Endothelial cell of umbilical vein (primary cell): ENCODE measurements around the gene ABLIM1. TPM values are rescaled to one million over a fixed set of nuclear protein-coding genes. Genes with fewer than 3 reads are reported as not detected.

Source experiments
- BruUV-seq: library from RNA; stranded (reverse); fragments of 400-500 nt; replicated peaks from 2 replicates; lab custom pipeline; 2021; lab: Mats Ljungman, UMichigan
- CTCF ChIA-PET: fragments of 300-600, 350-600 bp; sonication (Branson Sonifier 250); formaldehyde crosslinking; loops from one replicate; lab custom pipeline; 2021; ENCODE audit warnings: antibody characterized with exemption, inconsistent platforms; lab: Charles Lee
- POLR2A ChIA-PET: fragments of 300-600, 350-600 bp; sonication (Branson Sonifier 250); formaldehyde crosslinking; loops from one replicate; lab custom pipeline; 2021; ENCODE audit warnings: antibody characterized with exemption, inconsistent platforms; lab: Charles Lee
- DNase-seq: peaks from one replicate; pipeline ENCODE4 v3.0.0-alpha.2; 2011; ENCODE audit warnings: low read depth, low spot score
- FAIRE-seq: peaks from 2 replicates; lab custom pipeline; 2011; peaks lifted over from hg19 to GRCh38; lab: Jason Lieb, UNC
- H2AFZ ChIP-seq: 2 replicates; pipeline ENCODE4 v1.6.0; 2012; ENCODE audit warnings: low read depth, low read length, control low read depth, inconsistent platforms
- H3K27ac ChIP-seq: 2 replicates; pipeline ENCODE4 v1.5.1; 2011; ENCODE audit warnings: low read depth, mild to moderate bottlenecking, control low read depth, low read length, moderate library complexity; ENCODE audit not compliant: insufficient read depth
- H3K27me3 ChIP-seq, 2 experiments: 2 replicates each; pipeline versions ENCODE4 v1.6.0 to v1.6.1; 2011; ENCODE audit warnings: low read length in 2 of 2, mixed read lengths in 1 of 2; ENCODE audit not compliant: control insufficient read depth in 2 of 2, insufficient read depth in 2 of 2
- H3K36me3 ChIP-seq, 2 experiments: 2 replicates in 1 of 2; 3 replicates in 1 of 2; pipeline ENCODE4 v1.5.1; 2011; ENCODE audit warnings: low read length in 2 of 2, mild to moderate bottlenecking in 1 of 2, moderate library complexity in 1 of 2; ENCODE audit not compliant: control insufficient read depth in 2 of 2, insufficient read depth in 2 of 2; ENCODE audit errors: extremely low read depth in 1 of 2
- H3K4me1 ChIP-seq: 3 replicates; pipeline ENCODE4 v1.5.1; 2011; ENCODE audit warnings: mild to moderate bottlenecking, low read length; ENCODE audit not compliant: control insufficient read depth, insufficient read depth; ENCODE audit errors: extremely low read depth
- H3K4me2 ChIP-seq: 2 replicates; pipeline ENCODE4 v1.6.1; 2011; ENCODE audit warnings: low read length, control low read depth, mixed read lengths; ENCODE audit not compliant: insufficient read depth
- H3K4me3 ChIP-seq, 3 experiments: fragments of 200-600 bp in 1 of 3; sonication (generic), shearing (Covaris generic) in 1 of 3; replicated peaks in 1 of 3; 2 replicates each; pipeline ENCODE4 v1.5.1; 2011 to 2016; ENCODE audit warnings: control low read depth in 3 of 3, low read length in 3 of 3, mild to moderate bottlenecking in 2 of 3, inconsistent platforms in 1 of 3, low read depth in 1 of 3, moderate library complexity in 1 of 3; ENCODE audit not compliant: insufficient read depth in 1 of 3
- H3K79me2 ChIP-seq: 2 replicates; pipeline ENCODE4 v1.6.0; 2012; ENCODE audit warnings: low read length, inconsistent platforms; ENCODE audit not compliant: control insufficient read depth, insufficient read depth
- H3K9ac ChIP-seq: replicated peaks from 2 replicates; pipeline ENCODE3; 2011; ENCODE audit warnings: low read length, control low read depth; ENCODE audit not compliant: insufficient read depth; ENCODE audit errors: extremely low read depth
- H3K9me1 ChIP-seq: replicated peaks from 3 replicates; pipeline ENCODE4 v1.6.0; 2011; ENCODE audit warnings: mild to moderate bottlenecking, low read length; ENCODE audit not compliant: control insufficient read depth, insufficient read depth; ENCODE audit errors: extremely low read depth
- H3K9me3 ChIP-seq: replicated peaks from 2 replicates; pipeline ENCODE4 v1.5.1; 2012; ENCODE audit warnings: low read length, inconsistent platforms; ENCODE audit not compliant: control insufficient read depth, insufficient read depth
- H4K20me1 ChIP-seq: replicated peaks from 2 replicates; pipeline ENCODE3; 2011; ENCODE audit warnings: mild to moderate bottlenecking, low read length; ENCODE audit not compliant: control insufficient read depth, insufficient read depth; ENCODE audit errors: extremely low read depth
- EZH2 ChIP-seq: IDR thresholded peaks from 2 replicates; pipeline ENCODE4 v1.6.1; 2012; ENCODE audit warnings: borderline replicate concordance, low read depth, mild to moderate bottlenecking, moderate library complexity, low read length, inconsistent platforms; ENCODE audit not compliant: severe bottlenecking
- FOS ChIP-seq: IDR thresholded peaks from 2 replicates; pipeline ENCODE4 v1.6.1; 2011; ENCODE audit warnings: mild to moderate bottlenecking, low read length, moderate library complexity, borderline replicate concordance; ENCODE audit not compliant: insufficient read depth
- GATA2 ChIP-seq: IDR thresholded peaks from 2 replicates; pipeline ENCODE4 v1.7.0; 2011; ENCODE audit warnings: low read depth, mild to moderate bottlenecking, moderate library complexity, mixed read lengths, low read length; ENCODE audit not compliant: insufficient read length, insufficient read depth
- JUN ChIP-seq: IDR thresholded peaks from 2 replicates; pipeline ENCODE4 v1.6.1; 2011; ENCODE audit warnings: borderline replicate concordance, low read depth; ENCODE audit not compliant: insufficient read length, insufficient read depth
- MYC ChIP-seq: IDR thresholded peaks from one replicate; pipeline ENCODE4 v1.6.1; 2011; ENCODE audit warnings: mild to moderate bottlenecking, low read depth, low read length
- POLR2A ChIP-seq: IDR thresholded peaks from 2 replicates; pipeline ENCODE4 v1.6.1; 2012; ENCODE audit warnings: low read depth, mild to moderate bottlenecking, control low read depth, low read length
- POLR2AphosphoS5 ChIP-seq: IDR thresholded peaks from 2 replicates; pipeline ENCODE4 v1.6.1; 2012; ENCODE audit warnings: low read depth, mild to moderate bottlenecking, control low read depth, low read length, moderate library complexity; ENCODE audit not compliant: insufficient read depth
- dilution Hi-C: fragments of 300-500 bp; cut with MboI; formaldehyde crosslinking; loops from one replicate; pipeline ENCODE4 v1.15.0; 2019; ENCODE audit warnings: low sequenced_read_pairs; ENCODE audit not compliant: extremely low pct_ligation_motif_present
- intact Hi-C: fragments of 100-400 bp; cut with micrococcal nuclease; formaldehyde crosslinking; loops from one replicate; pipeline ENCODE4 v1.10.0; 2022
- polyA plus RNA-seq, 4 experiments: library from polyadenylated mRNA; depleted of rRNA in 3 of 4; stranded (reverse) in 3 of 4; unstranded in 1 of 4; fragments of >200 nt; gene quantifications; 2 replicates each; pipeline versions ENCODE4 v1.2.1 to v1.2.3, GENCODE V29; 2011 to 2012; ENCODE audit warnings: missing spikeins in 1 of 4
- total RNA-seq: library from RNA; stranded (reverse); gene quantifications from 2 replicates; pipeline ENCODE4 v1.2.3, GENCODE V29; 2021
- TF ChIP-seq, protein P1 (sequence below): IDR thresholded peaks from 2 replicates; pipeline ENCODE4 v1.6.1; 2011; ENCODE audit not compliant: insufficient read depth, insufficient read length
- TF ChIP-seq, protein P2 (sequence below), 2 donors: IDR thresholded peaks; 1 replicate in 1 of 2; 2 replicates in 1 of 2; pipeline ENCODE4 v1.5.1; 2011; ENCODE audit warnings: low read length in 2 of 2, mild to moderate bottlenecking in 2 of 2, moderate library complexity in 2 of 2, control low read depth in 1 of 2, inconsistent platforms in 1 of 2, low read depth in 1 of 2; ENCODE audit not compliant: insufficient read depth in 1 of 2; ENCODE audit errors: extremely low read depth in 1 of 2

The ABLIM1 gene
- total and polyA plus RNA-seq, 2 donors (not counting 3 experiments of a cell fraction or from before 2014, with no cell fraction given): 128 to 235 TPM

DNA sequence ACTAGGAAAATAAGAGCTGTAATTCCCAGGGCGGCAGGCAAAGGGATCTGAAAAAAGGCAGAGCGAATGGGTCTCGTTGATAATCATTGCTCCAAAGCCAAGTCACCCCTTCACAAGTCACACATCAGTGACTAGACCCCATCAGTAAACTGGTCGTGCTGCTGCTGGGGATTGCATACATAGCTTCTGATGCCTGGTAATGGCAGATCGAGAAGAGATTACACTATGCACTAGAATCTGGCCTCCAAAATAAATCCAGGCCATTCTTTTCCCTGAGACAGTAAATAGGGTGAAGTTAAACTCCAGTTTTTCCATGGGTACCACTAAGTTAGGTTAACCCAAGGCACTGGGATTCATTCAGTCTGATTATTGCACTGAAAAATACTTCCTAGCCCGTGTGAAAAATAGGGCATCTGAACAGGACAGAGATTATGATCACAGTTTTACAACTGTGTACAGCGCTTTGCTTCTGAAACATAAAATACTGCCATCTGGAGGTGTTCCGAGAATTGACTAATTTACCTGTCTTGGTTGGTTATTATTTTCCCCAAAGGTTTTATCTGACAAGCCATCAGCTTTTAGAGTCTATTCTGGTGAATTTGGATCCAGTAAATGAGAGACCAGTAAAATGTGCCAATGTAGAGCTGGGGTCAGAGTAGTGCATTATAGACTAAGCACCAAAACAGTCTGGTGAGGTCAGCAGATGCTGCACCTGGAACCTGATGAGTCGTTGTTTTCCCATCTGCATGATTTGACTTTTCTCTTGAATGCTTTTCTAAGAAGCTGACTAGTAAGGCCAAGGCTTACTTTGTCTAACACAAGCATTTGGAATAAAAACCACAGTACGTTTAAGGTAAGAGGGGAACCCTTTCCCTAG is 170.9 kb downstream of the ABLIM1 start:
- H3K4me1 ChIP-seq: peaks cover 25% of the 10 kb centered on the region
- H2AFZ ChIP-seq: no peak overlapping the region
- H4K20me1 ChIP-seq: no peaks in the 10 kb centered on the region
- H3K9ac ChIP-seq: no peak overlapping the region
- DNase-seq (peak; percentile 86), FAIRE-seq (peak; percentile 79)
- no peak overlapping the region for H3K4me3 ChIP-seq
- POLR2A ChIA-PET: no interaction called here
- H3K9me1 ChIP-seq: no peaks in the 10 kb centered on the region
- no peak overlapping the region for H3K4me2 ChIP-seq
- BruUV-seq: TSS peak; percentile 24
- CTCF ChIA-PET: interaction anchor here (1.0 to 4.1 kb wide), 9 partner anchors 10 to 183 kb away, joined by 3 to 44 read pairs (median 6); no protein-coding TSS in a partner anchor
- peak overlapping the region; percentile 19 for H3K27ac ChIP-seq
- TF ChIP-seq POLR2AphosphoS5 (no peak), EZH2 (no peak), GATA2 (no peak), POLR2A (no peak), JUN (peak; percentile 49), FOS (peak; percentile 38), MYC (no peak)
- TF ChIP-seq, protein P1, sequence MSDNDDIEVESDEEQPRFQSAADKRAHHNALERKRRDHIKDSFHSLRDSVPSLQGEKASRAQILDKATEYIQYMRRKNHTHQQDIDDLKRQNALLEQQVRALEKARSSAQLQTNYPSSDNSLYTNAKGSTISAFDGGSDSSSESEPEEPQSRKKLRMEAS: no peak
- TF ChIP-seq, protein P2, sequence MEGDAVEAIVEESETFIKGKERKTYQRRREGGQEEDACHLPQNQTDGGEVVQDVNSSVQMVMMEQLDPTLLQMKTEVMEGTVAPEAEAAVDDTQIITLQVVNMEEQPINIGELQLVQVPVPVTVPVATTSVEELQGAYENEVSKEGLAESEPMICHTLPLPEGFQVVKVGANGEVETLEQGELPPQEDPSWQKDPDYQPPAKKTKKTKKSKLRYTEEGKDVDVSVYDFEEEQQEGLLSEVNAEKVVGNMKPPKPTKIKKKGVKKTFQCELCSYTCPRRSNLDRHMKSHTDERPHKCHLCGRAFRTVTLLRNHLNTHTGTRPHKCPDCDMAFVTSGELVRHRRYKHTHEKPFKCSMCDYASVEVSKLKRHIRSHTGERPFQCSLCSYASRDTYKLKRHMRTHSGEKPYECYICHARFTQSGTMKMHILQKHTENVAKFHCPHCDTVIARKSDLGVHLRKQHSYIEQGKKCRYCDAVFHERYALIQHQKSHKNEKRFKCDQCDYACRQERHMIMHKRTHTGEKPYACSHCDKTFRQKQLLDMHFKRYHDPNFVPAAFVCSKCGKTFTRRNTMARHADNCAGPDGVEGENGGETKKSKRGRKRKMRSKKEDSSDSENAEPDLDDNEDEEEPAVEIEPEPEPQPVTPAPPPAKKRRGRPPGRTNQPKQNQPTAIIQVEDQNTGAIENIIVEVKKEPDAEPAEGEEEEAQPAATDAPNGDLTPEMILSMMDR (IDR thresholded peaks at IDR 0.05; ENCODE audit: extremely low read depth in 1 of 2, insufficient read depth in 1 of 2, low read depth in 1 of 2, low read length in 2 of 2): no peak
- H3K36me3 ChIP-seq: peaks cover 0 to 29% of the 10 kb centered on the region in 2 experiments
- H3K9me3 ChIP-seq: no peaks in the 10 kb centered on the region
- no peaks in the 10 kb centered on the region for H3K27me3 ChIP-seq
- dilution Hi-C loops: no loop called here
- intact Hi-C loops: loop anchor here (1.0 kb wide), 1 partner anchor 18 kb away; no protein-coding TSS in a partner anchor
- no peaks in the 10 kb centered on the region for H3K79me2 ChIP-seq
